IPS-18c (cell line): Measurements from ENCODE around the gene LRIT1.

Experiments
- H3K4me3 ChIP-seq: 2 replicates; pipeline ENCODE4 v1.7.0; 2013; ENCODE audit warnings: low read depth, mild to moderate bottlenecking, low read length, moderate library complexity; ENCODE audit not compliant: insufficient read depth
- H3K9me3 ChIP-seq: one replicate; pipeline ENCODE4 v1.6.1; 2013; ENCODE audit warnings: mild to moderate bottlenecking, low read length, moderate library complexity; ENCODE audit not compliant: control insufficient read depth, insufficient read depth

LRIT1 gene

DNA sequence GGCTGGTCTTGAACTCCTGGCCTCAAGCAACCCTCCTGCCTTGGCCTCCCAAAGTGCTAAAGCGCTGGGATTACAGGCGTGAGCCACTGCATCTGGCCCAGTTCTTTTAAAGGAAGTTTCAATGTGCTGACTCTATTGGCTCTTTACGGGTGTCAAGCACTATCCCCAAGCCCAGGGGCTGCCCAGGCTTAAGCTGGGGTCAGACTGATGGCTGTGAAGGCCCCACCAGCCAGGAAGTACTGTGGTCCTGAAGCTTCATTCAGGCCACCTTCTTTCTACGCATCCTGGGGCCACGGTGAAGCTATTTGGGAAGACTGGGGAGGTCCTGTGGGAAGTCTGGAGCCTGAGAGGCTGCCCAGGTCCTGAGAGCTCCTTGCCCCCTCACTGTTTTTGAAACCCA is 59.7 kb downstream of the LRIT1 start:
- H3K4me3 ChIP-seq = no peak overlapping the region
- H3K9me3 ChIP-seq = no peaks in the 10 kb centered on the region
